Activated T-cell treated with anti-CD3 and anti-CD28 coated beads for 1 hour (primary cell): ENCODE measurements around the gene CTAG1B.
"Not testable (repeated sequence)": the region's sequence is repeated elsewhere in the genome, so short reads cannot be mapped to it uniquely, and the experiment has no call there.

Source experiments
- DNase-seq: peaks from one replicate; pipeline ENCODE4 v3.0.0-alpha.2; 2020; ENCODE audit warnings: low read depth

The CTAG1B gene

DNA sequence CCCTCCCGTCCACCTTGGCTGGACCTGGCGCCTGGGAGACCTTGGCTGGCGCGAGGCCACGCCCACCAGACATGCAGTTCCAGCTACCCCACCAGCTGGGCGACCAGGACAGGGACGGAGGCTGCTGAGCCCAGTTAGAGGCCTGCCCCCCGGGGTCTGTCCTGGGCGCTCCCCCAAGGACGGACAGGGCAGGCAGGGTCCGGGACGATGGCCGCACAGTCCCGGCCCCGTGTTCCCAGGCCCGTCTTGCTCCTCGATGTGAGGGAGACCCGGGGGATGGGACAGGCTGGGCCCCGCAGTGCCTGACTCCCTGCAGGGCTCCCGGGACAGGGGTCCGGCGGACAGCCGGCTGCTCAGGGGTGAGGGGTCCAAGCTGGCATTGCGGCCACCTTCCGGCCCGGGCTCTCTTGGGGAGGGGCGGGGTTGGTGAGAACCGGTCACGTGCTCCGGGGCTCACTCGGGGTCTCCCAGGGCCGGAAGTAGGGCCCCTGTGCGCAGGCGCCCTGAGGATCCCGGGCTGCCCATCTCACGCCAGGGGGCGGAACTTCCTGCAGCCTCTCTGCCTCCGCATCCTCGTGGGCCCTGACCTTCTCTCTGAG, 34.4 kb downstream of the CTAG1B start, which contains the start of gene CTAG1A:
Gene CTAG1A (plus strand): TSS at position 549 of the 599 bp plus-strand sequence. CDS start 74 bp downstream, outside the sequence.
- DNase-seq, result not testable (repeated sequence)

DNA sequence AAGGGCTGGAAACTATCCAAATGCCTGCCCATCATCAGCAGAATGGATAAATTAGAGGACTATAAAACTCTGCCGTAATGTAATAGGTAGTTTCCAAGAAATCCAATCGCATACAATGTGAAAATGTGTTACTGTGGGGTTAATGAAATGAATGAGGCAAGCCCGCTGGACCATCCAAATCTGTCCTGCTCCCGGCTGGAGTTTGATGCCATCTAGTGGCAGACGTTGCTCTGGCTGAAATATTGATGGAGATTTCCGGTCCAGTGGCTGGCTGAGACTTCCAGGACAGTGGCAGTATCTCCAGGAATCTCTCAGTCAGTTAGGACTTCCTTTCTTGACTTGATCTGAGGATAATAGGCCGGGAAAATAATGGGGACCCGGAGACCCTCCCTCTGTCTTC, 36.1 kb downstream of the CTAG1B start:
- not testable (repeated sequence) for DNase-seq

DNA sequence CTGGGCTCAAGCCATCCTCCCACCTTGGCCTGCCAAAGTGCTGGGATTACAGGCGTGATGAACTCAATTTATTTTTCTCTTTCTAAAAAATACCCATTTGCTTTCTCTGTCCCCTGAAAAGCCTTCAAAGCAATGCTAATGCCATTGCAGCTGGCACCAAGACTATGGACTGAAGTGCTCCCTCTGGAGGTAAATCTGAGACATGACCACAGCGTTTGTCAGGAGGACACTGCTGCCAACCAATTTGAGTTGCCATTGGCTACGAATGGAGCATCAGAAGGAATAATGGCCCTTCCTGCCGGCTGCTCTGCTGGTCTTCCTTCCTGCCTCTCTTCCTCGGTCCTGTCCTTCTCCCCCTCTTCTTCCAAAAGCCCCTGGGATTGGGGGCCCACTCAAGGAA, 44.0 kb downstream of the CTAG1B start:
- DNase-seq, result not testable (repeated sequence)

DNA sequence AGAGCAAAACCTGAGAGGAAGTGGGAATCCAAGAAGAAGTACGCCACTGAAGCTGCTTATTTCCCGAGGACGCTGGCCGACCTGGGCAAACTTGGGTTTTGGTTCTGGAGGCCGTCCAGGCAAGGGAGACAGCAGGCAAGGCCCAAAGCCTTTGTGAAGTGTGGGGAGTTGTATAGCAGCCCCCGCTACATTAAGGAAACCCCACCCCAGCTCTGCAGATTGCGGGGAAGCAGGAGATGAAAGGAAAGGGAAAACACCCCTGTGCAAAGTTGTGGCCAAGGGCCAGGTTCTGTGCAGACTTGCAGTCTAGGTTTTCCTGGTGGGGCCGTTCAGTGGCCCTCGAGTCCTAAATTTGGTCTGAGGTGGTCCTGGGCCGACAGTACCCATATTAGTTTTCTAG, 46.0 kb downstream of the CTAG1B start:
- not testable (repeated sequence) for DNase-seq

DNA sequence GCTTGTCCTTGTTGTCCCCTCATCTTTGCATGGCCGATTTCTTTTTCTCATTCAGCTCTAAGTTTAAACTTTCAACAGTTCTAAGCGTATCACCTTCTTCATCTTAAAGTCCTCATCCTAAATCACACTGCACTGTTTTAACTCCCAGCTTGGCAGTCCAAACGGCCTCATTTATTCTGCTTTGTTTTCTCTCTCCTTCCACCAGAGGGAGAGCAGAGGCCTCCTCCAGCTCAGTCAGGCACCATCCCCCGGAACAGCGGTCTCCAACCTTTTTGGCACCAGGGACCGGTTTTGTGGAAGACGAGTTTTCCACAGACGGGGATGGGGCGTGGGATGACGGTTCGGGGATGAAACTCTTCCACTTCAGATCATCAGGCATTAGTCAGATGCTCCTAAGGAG, 48.7 kb downstream of the CTAG1B start:
- DNase-seq, result not testable (repeated sequence)
